Measurements from ENCODE around the gene ZNF407. TPM values are rescaled to one million over a fixed set of nuclear protein-coding genes. Genes with fewer than 3 reads are reported as not detected.
A peak's percentile ranks its signal among the peaks of the same experiment; 100 is the strongest.

ZNF407 gene
- total RNA-seq, 2 experiments from 2014 or later, result 23.2 to 24.7 TPM

GRCh38 chr18:74635224-74635975 is 37.7 kb downstream of the ZNF407 start:
- no peak overlapping the region for H3K4me3 ChIP-seq (ENCODE audit: low read length)
- H3K9me3 ChIP-seq (ENCODE audit: control insufficient read depth in 1 of 2, insufficient read depth in 1 of 2, low read length in 2 of 2), result no peaks in the 10 kb centered on the region
- no peak for DNase-seq
- TF ChIP-seq CTCF (IDR thresholded peaks at IDR 0.05), result no peak
- Mint-ChIP-seq H3K4me1 (ENCODE audit: low read depth) (peaks cover 57% of the 10 kb centered on the region), H3K27me3 (no peaks in the 10 kb centered on the region), H3K27ac (peak overlapping the region; percentile 90), H3K36me3 (ENCODE audit: low read depth) (peaks cover 37% of the 10 kb centered on the region), H3K4me3 (no peak overlapping the region), H3K9me3 (no peaks in the 10 kb centered on the region)
- POLR2A ChIA-PET, result no interaction called here
- peaks cover 27% of the 10 kb centered on the region for H3K4me1 ChIP-seq (ENCODE audit: insufficient read depth, low read length)
- intact Hi-C loops (cut with DNase I, micrococcal nuclease), result no loop called here
- H3K27me3 ChIP-seq (ENCODE audit: control insufficient read depth in 1 of 2, insufficient read depth in 2 of 2, low read length in 2 of 2), result no peaks in the 10 kb centered on the region
- no peak for ATAC-seq (ENCODE audit: poor library complexity)
- H3K27ac ChIP-seq (ENCODE audit: low read depth in 1 of 2, low read length in 2 of 2), result no peak overlapping the region
- peaks cover 5% of the 10 kb centered on the region for H3K36me3 ChIP-seq (ENCODE audit: insufficient read depth, low read length)
- CTCF ChIA-PET, result no interaction called here

- DNase-seq, result no peak
- ATAC-seq (ENCODE audit: poor library complexity), result no peak
- Histone ChIP-seq H3K9me3 (ENCODE audit: control insufficient read depth in 1 of 2, insufficient read depth in 1 of 2, low read length in 2 of 2) (no peaks in the 10 kb centered on the region), H3K36me3 (ENCODE audit: insufficient read depth, low read length) (peaks cover 9% of the 10 kb centered on the region), H3K4me3 (ENCODE audit: low read length) (no peak overlapping the region), H3K27ac (ENCODE audit: low read depth in 1 of 2, low read length in 2 of 2) (no peak overlapping the region), H3K27me3 (ENCODE audit: control insufficient read depth in 1 of 2, insufficient read depth in 2 of 2, low read length in 2 of 2) (no peaks in the 10 kb centered on the region), H3K4me1 (ENCODE audit: insufficient read depth, low read length) (peaks cover 16% of the 10 kb centered on the region)
- Mint-ChIP-seq H3K4me3 (no peak overlapping the region), H3K4me1 (ENCODE audit: low read depth) (peaks cover 41% of the 10 kb centered on the region), H3K36me3 (ENCODE audit: low read depth) (peaks cover 44% of the 10 kb centered on the region), H3K27ac (no peak overlapping the region), H3K27me3 (no peaks in the 10 kb centered on the region), H3K9me3 (no peaks in the 10 kb centered on the region)
- TF ChIP-seq CTCF (IDR thresholded peaks at IDR 0.05), result no peak
- CTCF ChIA-PET, result no interaction called here
- POLR2A ChIA-PET, result interaction anchor here (1.1 kb wide), 1 partner anchor 9 kb away, joined by 3 read pairs; no protein-coding TSS in a partner anchor
- intact Hi-C loops (cut with DNase I, micrococcal nuclease), result no loop called here
These were observed 39.4 kb downstream of the ZNF407 start for GRCh38 chr18:74637070-74637469.

- Histone ChIP-seq H3K27me3 (ENCODE audit: control insufficient read depth in 1 of 2, insufficient read depth in 2 of 2, low read length in 2 of 2) (no peaks in the 10 kb centered on the region), H3K36me3 (ENCODE audit: insufficient read depth, low read length) (peaks cover 10% of the 10 kb centered on the region), H3K9me3 (ENCODE audit: control insufficient read depth in 1 of 2, insufficient read depth in 1 of 2, low read length in 2 of 2) (no peaks in the 10 kb centered on the region), H3K4me3 (ENCODE audit: low read length) (no peak overlapping the region), H3K27ac (ENCODE audit: low read depth in 1 of 2, low read length in 2 of 2) (no peak overlapping the region), H3K4me1 (ENCODE audit: insufficient read depth, low read length) (peaks cover 9% of the 10 kb centered on the region)
- TF ChIP-seq CTCF (IDR thresholded peaks at IDR 0.05), result no peak
- H3K4me1 Mint-ChIP-seq (ENCODE audit: low read depth), result peaks cover 36% of the 10 kb centered on the region
- ChIA-PET CTCF (interaction anchor here (0.9 kb wide), 1 partner anchor 40 kb away, joined by 3 read pairs; no protein-coding TSS in a partner anchor), POLR2A (no interaction called here)
- H3K27ac Mint-ChIP-seq, result no peak overlapping the region
- no peaks in the 10 kb centered on the region for H3K27me3 Mint-ChIP-seq
- ATAC-seq (ENCODE audit: poor library complexity) (no peak), DNase-seq (no peak)
- H3K9me3 Mint-ChIP-seq, result no peaks in the 10 kb centered on the region
- intact Hi-C loops (cut with DNase I, micrococcal nuclease), result no loop called here
- no peak overlapping the region for H3K4me3 Mint-ChIP-seq
- H3K36me3 Mint-ChIP-seq (ENCODE audit: low read depth), result peaks cover 42% of the 10 kb centered on the region
These were observed 40.5 kb downstream of the ZNF407 start for GRCh38 chr18:74638210-74638609.
